H4 (cell line): ENCODE measurements around the gene ARMH3. TPM values are rescaled to one million over a fixed set of nuclear protein-coding genes. Genes with fewer than 3 reads are reported as not detected.
A peak's percentile ranks its signal among the peaks of the same experiment; 100 is the strongest.

Experiments used
- DNase-seq: peaks from one replicate; pipeline ENCODE4 v3.0.0-alpha.2; 2015; ENCODE audit warnings: low spot score
- total RNA-seq: library from RNA; depleted of rRNA; stranded (reverse); fragments of >200 nt; shearing (Covaris generic); gene quantifications from 2 replicates; pipeline ENCODE4 v1.2.3, GENCODE V29; 2014

Gene ARMH3
- total RNA-seq, 1 experiment from 2014 or later, result 6.3 TPM

DNA sequence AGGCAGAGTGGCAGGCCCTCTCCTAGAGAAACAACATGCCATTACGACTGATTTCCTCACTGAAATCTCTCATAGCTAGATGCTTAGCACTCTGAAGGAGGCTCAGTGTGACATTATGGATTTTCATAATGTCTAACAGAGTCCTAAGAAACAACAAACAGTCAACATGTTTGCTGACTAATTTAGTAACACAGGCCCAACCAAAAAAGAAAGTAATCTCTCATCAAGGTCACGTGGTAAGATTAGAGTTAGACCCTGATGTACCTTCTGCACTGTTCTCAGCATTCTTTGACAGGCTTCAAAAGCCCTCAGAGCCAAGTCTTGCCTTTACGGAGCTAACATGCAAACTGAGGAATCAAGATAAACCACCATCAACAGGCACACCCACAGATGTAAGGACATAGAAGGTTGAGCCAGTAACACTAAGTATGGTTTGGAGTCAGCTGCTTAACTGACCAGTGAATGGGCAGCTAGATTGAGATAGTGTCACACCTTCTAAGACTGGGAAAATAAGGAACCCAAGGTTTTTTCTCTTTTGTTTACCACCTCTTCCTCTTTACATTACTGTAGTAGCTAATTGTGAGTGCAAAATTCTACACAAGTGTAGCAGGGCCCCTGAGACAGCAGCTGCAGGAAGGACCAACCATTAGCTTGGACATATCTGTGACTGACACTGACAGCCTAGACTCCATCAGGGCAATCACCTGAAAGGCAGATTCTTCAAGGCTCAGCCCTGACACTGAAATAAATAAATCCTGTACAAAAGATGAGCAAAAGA is 197.1 kb downstream of the ARMH3 start:
- no peak for DNase-seq

DNA sequence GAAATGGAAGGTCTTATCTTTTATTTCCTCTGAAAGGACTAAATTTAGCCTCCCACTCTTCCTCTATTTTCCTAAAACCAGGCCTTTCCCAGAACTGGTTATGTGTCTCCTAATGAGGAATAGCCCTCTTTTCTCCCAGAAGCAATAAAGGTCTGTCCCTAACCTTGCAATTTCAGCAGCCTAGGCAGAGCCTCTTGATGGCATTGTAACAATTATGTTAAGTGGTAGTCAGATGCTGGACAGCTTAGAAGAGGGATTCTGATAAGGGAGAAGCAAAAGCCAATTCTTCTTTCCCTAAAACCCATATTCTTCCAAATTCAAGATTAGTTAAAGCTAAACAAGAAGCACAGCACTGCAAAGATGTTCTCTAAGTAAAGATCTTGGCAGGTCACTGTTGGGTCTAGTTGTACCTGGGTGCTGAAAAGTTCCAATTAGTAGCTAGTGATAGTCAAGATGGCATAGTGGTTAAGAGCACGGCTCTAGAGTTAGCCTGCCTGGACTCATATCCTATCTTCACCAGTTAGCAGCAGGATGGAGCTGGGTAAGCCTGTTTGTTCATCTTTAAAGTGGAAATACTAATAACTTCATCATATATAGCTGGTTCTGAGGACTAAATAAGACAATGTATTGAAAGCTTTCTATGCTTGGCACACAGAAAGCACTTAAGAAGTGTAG is 198.0 kb downstream of the ARMH3 start:
- DNase-seq, result no peak

DNA sequence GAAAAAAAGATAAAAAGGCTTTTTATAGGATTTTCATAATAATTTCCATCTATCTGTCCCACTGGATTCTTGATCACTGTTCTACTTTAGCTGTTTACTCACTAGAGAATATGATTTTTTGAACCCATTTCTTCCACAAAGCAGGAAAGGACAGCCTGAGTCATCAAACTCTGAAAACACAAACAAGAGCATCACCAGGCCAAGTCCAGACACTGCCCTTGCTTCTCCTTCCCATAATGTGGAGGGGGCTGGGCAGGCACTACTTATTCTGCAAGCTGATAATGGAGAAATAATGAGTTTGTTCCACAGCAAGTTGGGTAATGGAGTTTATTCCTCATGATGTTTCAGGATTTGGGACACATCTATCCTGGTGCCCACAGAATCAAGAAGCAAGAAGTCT is 199.3 kb downstream of the ARMH3 start:
- DNase-seq, result no peak

DNA sequence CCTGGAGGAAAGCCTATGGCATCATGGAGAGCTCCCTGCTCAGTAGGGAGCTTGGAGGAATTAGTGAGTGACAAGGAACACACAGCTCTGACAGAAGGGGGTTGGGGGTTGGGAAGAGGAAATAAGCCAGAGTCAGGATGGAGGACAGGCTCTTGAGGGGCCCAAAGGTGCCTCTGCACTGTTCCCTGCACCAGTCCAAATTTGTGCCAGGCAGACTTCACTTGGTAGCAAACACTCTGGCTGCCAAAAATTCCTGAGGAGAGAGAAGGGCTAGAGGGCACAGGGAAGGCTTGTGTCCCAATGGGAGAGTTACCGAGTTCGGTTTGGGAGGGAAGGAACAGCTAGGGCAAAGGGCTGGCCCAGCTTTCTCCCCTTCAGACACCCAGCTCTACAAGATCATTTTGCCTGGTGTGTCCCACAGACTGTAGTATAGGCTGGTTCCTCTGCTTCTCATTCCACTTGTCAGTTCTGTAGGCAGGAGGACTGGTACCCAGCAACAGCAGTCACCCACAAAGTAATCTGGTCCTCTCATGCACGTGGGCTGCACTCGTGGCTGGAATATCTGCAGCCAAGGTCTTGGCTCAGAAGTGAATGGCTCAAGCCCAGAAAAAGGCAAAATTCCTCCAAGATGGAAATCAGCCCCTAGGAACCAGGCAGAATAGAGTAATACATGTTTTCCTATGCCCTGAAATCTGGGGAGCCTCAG is 204.4 kb downstream of the ARMH3 start:
- DNase-seq, result no peak

DNA sequence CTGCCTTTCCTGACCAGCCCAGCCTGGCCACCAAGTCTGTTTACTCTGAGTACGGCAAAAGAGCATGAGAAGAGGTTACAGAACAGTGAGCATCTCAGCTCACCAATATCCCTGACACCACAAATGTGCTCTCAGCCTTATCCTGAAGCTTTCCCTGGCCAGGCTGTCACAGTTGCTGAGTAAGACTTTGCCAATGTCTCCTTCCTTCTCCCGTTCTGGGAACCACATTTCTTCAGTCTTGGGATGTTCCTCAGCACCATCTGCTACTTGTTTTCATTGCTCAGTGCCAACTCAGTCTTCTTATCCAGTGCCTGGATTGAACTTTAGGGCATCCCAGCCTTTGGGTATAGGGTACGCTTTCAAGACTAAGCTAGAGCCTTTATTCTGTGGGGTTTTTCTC is 205.2 kb downstream of the ARMH3 start:
- DNase-seq, result no peak

DNA sequence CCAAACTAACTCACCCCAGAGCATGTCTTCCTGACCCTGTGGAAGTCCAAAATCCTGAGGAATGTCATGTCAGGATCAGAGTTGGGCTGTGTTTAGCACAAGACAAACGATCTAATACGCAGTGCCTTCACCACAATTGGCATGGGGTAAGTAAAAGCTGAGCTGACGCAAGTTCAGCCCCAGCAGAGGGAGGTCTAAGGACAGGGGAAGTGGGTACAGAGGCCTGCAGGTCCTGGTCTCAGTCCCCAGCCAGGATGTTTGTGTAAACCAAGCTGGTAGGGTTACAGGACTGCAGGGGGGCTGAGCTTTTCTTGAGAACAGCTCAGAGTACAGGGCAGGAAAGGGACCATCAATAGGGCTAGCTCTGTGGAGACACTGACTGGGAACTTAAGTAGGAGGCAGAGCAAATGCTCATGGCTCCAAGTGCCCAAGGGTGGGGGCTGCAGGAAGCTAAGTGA is 207.1 kb downstream of the ARMH3 start:
- peak; percentile 36 for DNase-seq

DNA sequence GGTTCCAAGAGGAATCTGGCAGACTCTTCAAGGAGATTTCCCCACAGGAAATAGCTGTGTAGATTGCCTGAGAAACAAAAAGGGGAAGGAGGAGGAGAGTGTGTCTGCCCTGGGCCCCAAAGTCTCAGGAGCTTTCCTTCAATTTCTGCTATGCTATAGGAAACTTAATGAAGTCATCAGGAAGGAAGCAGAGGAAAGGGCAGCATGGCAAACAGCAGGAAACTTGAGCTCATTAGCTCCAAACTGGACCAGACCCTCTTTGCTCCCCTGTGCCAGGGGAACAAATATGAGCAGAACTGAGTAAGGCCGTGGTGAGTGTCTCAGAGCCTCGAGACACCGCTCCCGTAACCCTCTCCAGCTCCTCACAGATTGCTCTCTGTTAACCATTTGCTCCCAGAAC is 207.6 kb downstream of the ARMH3 start:
- no peak for DNase-seq

DNA sequence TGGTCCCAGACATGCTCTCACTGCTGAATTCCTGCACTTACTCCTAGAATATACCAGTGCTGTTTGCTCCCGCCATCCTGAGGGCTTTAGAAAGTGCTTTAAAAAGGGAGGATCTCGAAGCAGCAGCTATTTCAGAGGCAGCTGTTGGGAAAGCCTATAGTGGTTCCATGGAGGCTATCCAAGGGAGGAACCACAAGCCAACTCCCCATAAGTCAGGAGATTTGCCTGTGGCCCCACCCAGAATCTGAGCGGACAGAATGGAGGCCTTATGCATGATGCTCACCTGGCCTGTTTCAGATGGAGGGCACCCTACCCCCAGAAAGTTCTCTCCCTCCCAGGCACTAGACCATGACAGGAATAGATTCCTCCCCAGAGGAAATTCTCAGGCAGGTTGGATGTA is 210.1 kb downstream of the ARMH3 start:
- DNase-seq, result no peak

DNA sequence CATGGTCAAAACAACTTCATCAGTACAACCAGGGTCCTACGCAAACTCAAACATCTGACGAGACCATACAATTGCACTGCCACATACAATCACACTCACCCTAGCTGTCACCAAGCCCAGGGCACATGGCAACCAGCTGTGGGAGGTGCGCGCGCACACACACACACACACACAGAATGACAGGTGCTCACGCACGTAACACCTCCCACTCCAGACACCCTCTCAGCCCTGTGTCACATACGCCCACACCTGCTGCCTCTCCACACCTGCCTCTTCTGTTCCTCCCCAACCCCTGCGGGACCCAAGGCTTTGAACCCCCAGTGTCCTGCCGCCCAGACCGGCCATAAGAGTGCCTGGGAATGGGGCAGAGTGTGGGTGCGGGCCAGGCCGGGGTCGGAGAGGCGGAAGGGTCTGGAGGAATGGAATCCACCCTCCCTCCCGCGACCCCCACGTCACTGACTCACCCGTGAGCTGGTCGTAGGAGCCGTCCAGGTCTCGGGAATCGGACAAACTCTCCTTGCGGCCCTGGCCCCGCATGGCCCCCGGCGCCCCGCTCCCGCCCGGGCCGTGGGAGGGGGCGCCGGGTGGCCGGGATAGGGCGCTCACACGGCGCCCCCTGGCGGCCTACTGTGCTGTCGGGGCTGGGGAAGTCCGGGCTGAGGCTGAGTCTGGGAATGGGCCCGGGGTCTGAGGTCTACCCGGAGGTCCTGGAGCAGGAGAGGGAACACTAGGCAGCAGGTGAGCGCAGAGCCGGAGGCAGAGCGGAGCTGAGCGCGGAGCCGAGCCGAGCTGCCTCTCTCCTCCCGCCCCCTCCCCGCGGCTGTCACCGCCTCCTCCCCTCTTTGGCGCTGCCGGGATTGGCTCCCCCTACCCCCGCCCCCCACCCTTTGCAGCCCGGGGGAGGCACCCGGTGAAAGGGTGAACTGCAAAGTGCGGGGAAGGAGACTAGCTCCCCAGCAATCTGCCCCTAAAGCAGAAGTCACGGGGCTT is 212.6 kb downstream of the ARMH3 start, which contains the start of gene KCNIP2:
Gene KCNIP2 (minus strand): TSS at position 769 of the 990 bp plus-strand sequence. CDS start 232 bp downstream, at position 537.
- DNase-seq, result no peak

DNA sequence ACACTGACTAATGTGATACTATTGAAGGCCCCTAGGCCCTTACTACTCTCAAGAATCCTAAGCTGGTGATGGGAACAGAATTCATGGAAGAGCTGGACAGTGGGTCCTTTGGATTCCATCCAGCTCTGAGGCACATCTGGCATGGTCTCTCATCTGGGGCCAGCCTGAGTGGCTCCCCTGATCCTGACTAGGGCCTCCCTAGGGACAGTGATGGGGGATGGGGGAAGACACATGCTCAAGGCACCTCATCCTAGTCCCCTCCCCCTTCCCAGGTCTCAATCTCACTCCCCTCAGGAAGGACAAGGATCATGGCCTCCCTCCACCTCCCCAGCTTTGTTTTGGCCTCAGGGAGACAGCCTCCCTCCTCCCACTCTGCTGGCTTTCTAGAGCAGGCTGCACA is 214.1 kb downstream of the ARMH3 start:
- no peak for DNase-seq

DNA sequence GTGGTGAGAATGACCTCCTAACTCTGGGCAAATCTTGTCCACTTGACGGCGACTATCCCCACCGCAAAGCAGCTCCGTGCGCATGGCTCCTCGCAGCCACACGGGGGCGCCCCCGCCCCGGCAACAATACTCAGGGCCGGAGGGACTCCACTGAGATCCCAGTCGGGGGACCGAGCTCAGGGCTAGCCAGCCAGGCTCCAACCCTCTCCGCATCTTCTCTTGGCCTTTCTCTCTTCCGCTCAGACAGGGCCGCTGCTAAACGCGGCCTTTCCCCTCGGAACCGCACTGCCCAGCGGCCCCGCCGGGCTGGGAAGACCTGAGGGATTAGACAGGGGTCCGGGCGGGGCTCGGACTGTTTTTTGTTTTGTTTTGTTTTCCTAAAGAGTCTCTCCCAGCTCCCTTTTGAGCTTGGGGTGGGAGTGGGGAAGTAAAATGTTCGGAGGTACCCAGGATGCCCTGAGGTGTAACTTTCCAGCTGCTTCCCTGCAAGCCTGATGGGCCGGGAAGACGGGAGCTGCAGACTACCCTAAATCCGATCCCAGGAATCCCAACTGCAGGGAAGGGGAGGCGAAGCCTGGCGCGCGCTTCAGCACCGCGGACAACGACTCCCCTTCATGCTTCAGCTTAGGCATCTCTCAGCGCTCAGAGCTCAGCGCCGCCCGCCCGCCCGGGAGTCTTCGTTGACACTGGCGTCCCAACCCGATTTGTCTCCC is 215.1 kb downstream of the ARMH3 start:
- peak; percentile 46 for DNase-seq

DNA sequence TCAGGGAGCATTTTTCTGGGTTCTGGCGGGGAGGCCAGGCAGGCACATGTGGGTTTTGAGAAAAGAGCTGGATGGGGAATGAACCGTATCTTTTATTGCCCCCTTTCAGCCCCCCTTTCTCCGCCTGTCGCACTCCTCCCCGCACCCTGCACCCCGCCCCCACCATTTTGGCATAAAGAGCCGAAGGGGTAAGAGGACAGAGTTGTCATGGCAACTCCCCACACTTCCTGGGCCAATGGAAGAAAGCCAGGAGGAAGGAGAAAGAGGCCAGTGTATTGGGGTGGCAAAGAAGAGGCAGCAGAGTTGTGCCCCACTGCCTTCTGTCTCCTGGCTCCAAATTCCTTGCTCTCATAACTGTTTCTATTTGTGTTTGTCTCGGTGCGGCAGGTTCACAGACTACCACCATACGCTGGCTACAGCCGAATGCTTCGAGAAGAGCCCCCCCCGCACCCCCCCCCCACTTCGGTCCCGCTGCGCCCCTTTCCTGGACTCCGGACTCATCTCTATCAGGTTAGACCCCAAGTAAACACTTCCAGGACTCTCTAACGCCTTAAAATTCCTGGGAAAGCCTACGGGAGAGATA is 215.8 kb downstream of the ARMH3 start:
- no peak for DNase-seq

DNA sequence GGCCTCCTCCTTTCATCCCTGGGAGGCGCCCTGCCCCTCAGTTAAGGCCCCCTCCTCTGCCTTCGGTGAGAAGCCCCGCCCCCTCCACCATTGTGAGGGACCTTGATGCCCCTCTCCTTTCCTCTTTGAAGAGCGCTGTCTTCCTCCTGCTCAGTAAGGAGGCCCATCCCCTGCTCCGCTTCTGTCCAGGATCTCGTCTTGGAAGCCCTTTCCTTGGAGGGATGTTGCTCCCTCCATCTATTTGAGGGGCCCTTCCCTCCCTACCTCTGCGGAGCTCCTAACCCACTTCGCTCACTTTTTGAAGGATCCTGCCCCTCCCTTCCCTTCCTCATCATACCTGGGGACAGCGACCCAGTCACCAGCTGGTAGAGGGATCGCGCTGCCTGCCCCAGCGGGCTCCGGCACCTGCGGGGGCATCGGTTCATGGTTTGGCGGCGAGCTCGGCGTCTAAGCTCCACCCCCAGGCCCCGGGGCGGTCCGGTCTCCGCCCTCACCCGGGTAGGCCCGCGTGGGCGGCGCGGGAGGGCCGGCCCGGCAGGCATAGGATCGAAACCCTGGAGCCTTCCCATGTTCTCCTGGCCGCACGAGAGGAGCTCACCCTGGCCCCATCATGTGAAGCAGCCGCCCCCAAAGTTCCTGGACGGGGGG is 216.4 kb downstream of the ARMH3 start:
- DNase-seq, result no peak

DNA sequence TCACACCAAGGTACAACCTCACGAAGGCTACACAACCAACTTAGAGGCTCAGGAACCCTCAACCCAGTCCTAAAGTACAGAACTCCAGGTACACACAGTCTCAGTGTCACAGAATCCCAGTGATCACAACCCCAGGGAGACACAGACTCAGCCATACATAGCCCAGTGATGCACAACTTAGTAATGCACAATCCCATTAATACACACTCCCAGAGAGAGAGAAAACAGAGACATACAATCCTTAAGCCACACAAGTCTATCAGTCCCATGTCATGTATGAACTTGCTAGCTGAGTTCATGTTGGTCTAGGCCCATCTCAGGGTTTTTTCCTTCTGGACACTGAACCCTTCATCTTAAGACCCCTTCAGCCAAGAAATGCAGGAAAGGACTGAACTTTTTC is 217.0 kb downstream of the ARMH3 start:
- no peak for DNase-seq

DNA sequence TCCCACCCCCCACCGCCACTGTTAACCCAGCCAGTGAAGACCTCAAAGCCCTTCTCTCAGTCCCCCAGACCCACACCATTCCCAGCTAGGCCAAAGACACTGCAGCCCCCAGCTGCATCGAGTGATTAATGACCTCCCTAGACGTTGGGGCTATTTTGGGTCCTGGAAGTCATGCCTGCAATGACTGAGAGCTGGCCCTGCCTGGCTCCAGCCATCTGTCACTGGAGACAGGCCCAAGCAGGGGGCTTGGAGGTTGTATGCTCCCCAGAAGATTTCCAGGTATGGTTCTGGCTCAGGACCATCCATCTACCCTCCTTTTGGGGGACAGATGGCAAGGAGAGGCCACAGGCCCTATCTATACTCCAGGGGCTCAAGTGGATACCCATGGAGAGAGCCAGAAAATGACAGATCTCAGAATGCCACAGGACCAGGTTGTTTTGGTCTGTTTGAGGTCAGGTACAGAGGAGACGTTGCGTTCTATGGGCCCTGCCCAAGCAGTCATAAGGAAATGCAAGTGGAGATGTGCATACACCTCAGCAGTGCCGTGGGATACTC is 217.5 kb downstream of the ARMH3 start:
- DNase-seq, result no peak

DNA sequence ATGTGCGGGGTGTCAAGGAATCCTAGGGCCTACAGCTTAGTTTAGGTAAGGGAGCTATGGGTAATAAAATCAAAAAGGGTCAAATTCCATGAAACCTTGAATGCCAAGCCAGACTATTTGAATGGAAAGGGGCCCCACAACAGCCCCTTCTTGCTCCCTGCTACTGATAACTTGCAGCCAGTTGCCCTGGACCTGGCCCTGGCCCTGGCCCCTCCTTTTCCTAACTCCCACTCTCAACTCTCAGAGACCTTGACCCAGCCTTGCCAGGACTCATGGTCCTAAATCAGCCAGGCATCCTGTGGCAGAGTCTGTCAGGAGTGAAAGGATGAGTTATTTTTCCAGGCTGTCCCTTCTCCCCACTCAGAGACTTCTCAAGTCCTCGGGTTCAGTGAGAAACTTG is 218.2 kb downstream of the ARMH3 start:
- DNase-seq, result no peak

DNA sequence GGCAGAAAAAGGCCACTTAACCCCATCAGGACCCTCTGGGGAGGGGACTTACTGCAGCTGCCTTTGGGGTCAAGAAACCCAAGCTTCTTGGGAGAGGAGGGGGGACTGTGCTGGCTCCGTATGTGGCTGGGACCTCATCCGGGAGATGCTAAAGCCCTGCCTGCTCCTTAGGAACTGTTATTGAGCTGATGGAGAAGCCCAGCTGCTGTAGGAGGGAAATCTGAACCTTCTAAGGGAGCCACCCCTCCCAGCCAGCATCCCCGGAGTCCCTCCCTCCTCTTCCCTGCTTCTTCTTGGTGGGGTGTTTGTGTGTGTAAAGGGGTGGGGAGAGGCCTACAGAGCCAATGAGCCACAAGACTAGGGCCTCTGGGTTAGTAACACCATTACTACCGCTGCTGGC is 220.6 kb downstream of the ARMH3 start:
- no peak for DNase-seq

DNA sequence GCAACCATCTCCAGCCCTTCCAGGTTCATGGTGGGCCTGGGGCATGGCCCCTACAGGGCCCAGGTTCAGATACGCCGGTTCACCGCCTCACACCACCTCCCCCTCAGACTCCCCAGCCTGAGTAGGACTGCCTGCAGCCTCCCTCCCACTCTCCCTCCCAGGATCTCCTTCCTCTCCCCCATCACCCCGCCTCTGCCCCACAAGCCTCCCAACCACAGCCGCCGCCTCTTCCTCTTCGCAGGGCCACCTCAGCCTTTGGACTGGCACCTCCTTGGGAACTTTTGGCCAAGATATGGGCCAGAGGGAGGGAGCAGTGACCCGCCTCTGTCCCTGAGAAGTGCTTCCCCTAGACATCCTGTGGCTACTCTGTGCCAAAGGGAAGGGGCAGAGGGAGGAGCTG is 221.6 kb downstream of the ARMH3 start:
- no peak for DNase-seq

DNA sequence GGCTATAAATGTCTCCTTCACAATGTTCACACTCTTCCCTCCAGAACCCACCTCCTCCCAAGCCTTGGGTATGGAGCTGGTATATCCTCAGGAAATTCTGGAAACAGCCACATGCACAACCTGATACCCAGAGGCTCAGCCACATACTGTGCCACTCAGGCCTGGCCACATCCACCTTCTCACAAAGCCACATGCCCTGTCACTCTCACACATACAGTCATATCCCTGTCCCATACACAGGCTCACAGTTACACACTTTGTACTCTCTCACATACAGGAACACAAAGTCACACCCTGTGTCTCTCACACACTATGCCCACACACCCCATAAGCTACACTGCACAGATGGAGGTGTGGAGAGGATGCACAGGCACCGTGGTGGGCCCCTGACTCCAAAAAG is 222.5 kb downstream of the ARMH3 start:
- DNase-seq, result no peak
